ENCODE data around the gene CCDC33.

DNA sequence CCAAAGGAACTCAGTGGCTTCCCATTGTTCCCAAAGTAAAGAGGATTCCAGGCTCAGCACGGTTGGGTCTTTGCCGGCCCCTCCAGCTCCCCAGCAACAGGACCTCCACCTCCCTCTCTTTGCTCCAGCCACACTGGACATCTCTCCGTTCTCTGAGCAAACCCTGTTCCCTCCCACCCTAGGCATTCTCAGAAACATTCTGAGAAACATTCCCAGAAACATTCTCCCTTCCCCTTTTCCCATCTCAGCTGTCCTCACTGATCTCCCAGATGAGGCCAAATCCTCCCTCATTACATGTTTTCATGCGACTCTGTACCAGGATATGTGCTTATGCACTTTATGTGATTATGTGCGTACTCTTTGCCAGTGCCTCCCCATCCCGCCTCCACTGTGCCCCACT lies 14.1 kb downstream of the CCDC33 start:
- TF ChIP-seq POLR2A (IDR thresholded peaks at IDR 0.05) (no peak), CTCF (IDR thresholded peaks at IDR 0.05) (no peak)

Data from uterus (tissue), 2 donors.